ENCODE measurements around the gene SBK1. TPM values are rescaled to one million over a fixed set of nuclear protein-coding genes. Genes with fewer than 3 reads are reported as not detected.
A peak's percentile ranks its signal among the peaks of the same experiment; 100 is the strongest.

The SBK1 gene
- total and polyA plus RNA-seq, 2 donors (not counting 1 experiment from before 2014, with no cell fraction given) = under 0.01 TPM; not detected in 1

GRCh38 chr16:28320741-28321140, 28.4 kb downstream of the SBK1 start:
- no peak for DNase-seq (ENCODE audit: low read depth in 2 of 2)
- H3K27ac ChIP-seq (ENCODE audit: insufficient read depth, low read length) = no peak overlapping the region
- no peak overlapping the region for H3K9ac ChIP-seq (ENCODE audit: insufficient read depth, low read length)
- H2AFZ ChIP-seq (ENCODE audit: low read length) = no peak overlapping the region
- H3K9me3 ChIP-seq (ENCODE audit: control insufficient read depth, insufficient read depth, low read depth, low read length) = no peaks in the 10 kb centered on the region
- H3K4me2 ChIP-seq (ENCODE audit: extremely low read depth, insufficient read depth, low read length) = no peak overlapping the region
- H3K4me1 ChIP-seq (ENCODE audit: control insufficient read depth, extremely low read depth, insufficient read depth, low read length) = no peaks in the 10 kb centered on the region
- H3K4me3 ChIP-seq (replicated peaks in 1 of 4; ENCODE audit: control extremely low read depth in 1 of 4, insufficient read depth in 1 of 4, low read depth in 3 of 4, low read length in 4 of 4) = no peak overlapping the region
- no peaks in the 10 kb centered on the region for H3K36me3 ChIP-seq (ENCODE audit: control insufficient read depth, insufficient read depth, low read length)
- no peaks in the 10 kb centered on the region for H3K79me2 ChIP-seq (ENCODE audit: control insufficient read depth, insufficient read depth, low read length)
- no peaks in the 10 kb centered on the region for H4K20me1 ChIP-seq (ENCODE audit: control insufficient read depth, extremely low read depth, insufficient read depth, low read length)
- no peak for TF ChIP-seq EZH2 (IDR thresholded peaks at IDR 0.05; ENCODE audit: low read length, missing control alignments)
- TF ChIP-seq CTCF (conservative IDR thresholded peaks at IDR 0.05 in 1 of 2, IDR thresholded peaks at IDR 0.05 in 1 of 2; ENCODE audit: low read depth in 1 of 2, low read length in 2 of 2) = no peak
- no peaks in the 10 kb centered on the region for H3K27me3 ChIP-seq (ENCODE audit: control insufficient read depth, insufficient read depth, low read length)

- DNase-seq (ENCODE audit: low read depth in 2 of 2) = peak; percentile 2 to 15
- Histone ChIP-seq H3K4me2 (ENCODE audit: extremely low read depth, insufficient read depth, low read length) (no peak overlapping the region), H4K20me1 (ENCODE audit: control insufficient read depth, extremely low read depth, insufficient read depth, low read length) (no peaks in the 10 kb centered on the region), H3K27ac (ENCODE audit: insufficient read depth, low read length) (no peak overlapping the region), H3K27me3 (ENCODE audit: control insufficient read depth, insufficient read depth, low read length) (no peaks in the 10 kb centered on the region), H2AFZ (ENCODE audit: low read length) (no peak overlapping the region), H3K4me1 (ENCODE audit: control insufficient read depth, extremely low read depth, insufficient read depth, low read length) (no peaks in the 10 kb centered on the region), H3K36me3 (ENCODE audit: control insufficient read depth, insufficient read depth, low read length) (no peaks in the 10 kb centered on the region), H3K9me3 (ENCODE audit: control insufficient read depth, insufficient read depth, low read depth, low read length) (no peaks in the 10 kb centered on the region), H3K79me2 (ENCODE audit: control insufficient read depth, insufficient read depth, low read length) (no peaks in the 10 kb centered on the region), H3K9ac (ENCODE audit: insufficient read depth, low read length) (no peak overlapping the region), H3K4me3 (replicated peaks in 1 of 4; ENCODE audit: control extremely low read depth in 1 of 4, insufficient read depth in 1 of 4, low read depth in 3 of 4, low read length in 4 of 4) (no peak overlapping the region)
- peak; percentile 77 to 84 for TF ChIP-seq CTCF (conservative IDR thresholded peaks at IDR 0.05 in 1 of 2, IDR thresholded peaks at IDR 0.05 in 1 of 2; ENCODE audit: low read depth in 1 of 2, low read length in 2 of 2)
- no peak for TF ChIP-seq EZH2 (IDR thresholded peaks at IDR 0.05; ENCODE audit: low read length, missing control alignments)
Observed at GRCh38 chr16:28321700-28322411, 29.5 kb downstream of the SBK1 start.

GRCh38 chr16:28324235-28324886, 32.0 kb downstream of the SBK1 start:
- Histone ChIP-seq H3K36me3 (ENCODE audit: control insufficient read depth, insufficient read depth, low read length) (no peaks in the 10 kb centered on the region), H3K9me3 (ENCODE audit: control insufficient read depth, insufficient read depth, low read depth, low read length) (no peaks in the 10 kb centered on the region), H3K4me1 (ENCODE audit: control insufficient read depth, extremely low read depth, insufficient read depth, low read length) (no peaks in the 10 kb centered on the region), H2AFZ (ENCODE audit: low read length) (no peak overlapping the region), H3K4me2 (ENCODE audit: extremely low read depth, insufficient read depth, low read length) (no peak overlapping the region), H3K4me3 (replicated peaks in 1 of 4; ENCODE audit: control extremely low read depth in 1 of 4, insufficient read depth in 1 of 4, low read depth in 3 of 4, low read length in 4 of 4) (no peak overlapping the region), H3K27me3 (ENCODE audit: control insufficient read depth, insufficient read depth, low read length) (no peaks in the 10 kb centered on the region), H4K20me1 (ENCODE audit: control insufficient read depth, extremely low read depth, insufficient read depth, low read length) (no peaks in the 10 kb centered on the region), H3K9ac (ENCODE audit: insufficient read depth, low read length) (no peak overlapping the region), H3K79me2 (ENCODE audit: control insufficient read depth, insufficient read depth, low read length) (no peaks in the 10 kb centered on the region), H3K27ac (ENCODE audit: insufficient read depth, low read length) (no peak overlapping the region)
- DNase-seq (ENCODE audit: low read depth in 2 of 2) = no peak
- TF ChIP-seq CTCF (conservative IDR thresholded peaks at IDR 0.05 in 1 of 2, IDR thresholded peaks at IDR 0.05 in 1 of 2; ENCODE audit: low read depth in 1 of 2, low read length in 2 of 2) (no peak), EZH2 (IDR thresholded peaks at IDR 0.05; ENCODE audit: low read length, missing control alignments) (no peak)

All from fibroblast of lung (primary cell).